Upper lobe of right lung (tissue), 1 donor: ENCODE data around the gene NKD1. TPM values are rescaled to one million over a fixed set of nuclear protein-coding genes. Genes with fewer than 3 reads are reported as not detected.

Source experiments
- ATAC-seq: fragments of 200-7000 bp; cut with Tn5 transposase; one replicate; pipeline ENCODE4 v1.9.1; 2020; ENCODE audit warnings: mild to moderate bottlenecking, moderate library complexity
- DNase-seq: peaks from one replicate; pipeline ENCODE4 v3.0.0-alpha.2; 2020
- H3K27ac ChIP-seq: fragments of 200-600 bp; one replicate; pipeline ENCODE4 v1.8.0; 2022
- H3K27me3 ChIP-seq: fragments of 200-600 bp; one replicate; pipeline ENCODE4 v1.8.0; 2022; ENCODE audit warnings: mild to moderate bottlenecking
- H3K36me3 ChIP-seq: fragments of 200-600 bp; one replicate; pipeline ENCODE4 v1.8.0; 2022
- H3K4me1 ChIP-seq: fragments of 200-600 bp; one replicate; pipeline ENCODE4 v1.8.0; 2022
- H3K4me3 ChIP-seq: fragments of 200-600 bp; one replicate; pipeline ENCODE4 v1.8.0; 2022; ENCODE audit warnings: mild to moderate bottlenecking
- H3K9me3 ChIP-seq: fragments of 200-600 bp; one replicate; pipeline ENCODE4 v1.8.0; 2022
- intact Hi-C: fragments of 100-400 bp; cut with DNase I; formaldehyde crosslinking; loops from one replicate; pipeline ENCODE4 v1.11.0; 2022
- total RNA-seq: library from RNA; stranded (reverse); fragmentation: NEBNext Ultra II Directional; extraction: Animal tissue kit (Norgen Biotek cat#: 25700); gene quantifications from one replicate; pipeline ENCODE4 v1.2.1, GENCODE V29; 2021
- TF ChIP-seq, protein P1 (sequence below): fragments of 200-600 bp; IDR thresholded peaks from one replicate; pipeline ENCODE4 v1.8.0; 2022; ENCODE audit warnings: antibody characterized with exemption
- donor health status: DM: no; HTN: yes; CAD: no; lungs with severe emphysema.

Gene NKD1
- total RNA-seq, 1 donor from 2014 or later, result 47.2 TPM

DNA sequence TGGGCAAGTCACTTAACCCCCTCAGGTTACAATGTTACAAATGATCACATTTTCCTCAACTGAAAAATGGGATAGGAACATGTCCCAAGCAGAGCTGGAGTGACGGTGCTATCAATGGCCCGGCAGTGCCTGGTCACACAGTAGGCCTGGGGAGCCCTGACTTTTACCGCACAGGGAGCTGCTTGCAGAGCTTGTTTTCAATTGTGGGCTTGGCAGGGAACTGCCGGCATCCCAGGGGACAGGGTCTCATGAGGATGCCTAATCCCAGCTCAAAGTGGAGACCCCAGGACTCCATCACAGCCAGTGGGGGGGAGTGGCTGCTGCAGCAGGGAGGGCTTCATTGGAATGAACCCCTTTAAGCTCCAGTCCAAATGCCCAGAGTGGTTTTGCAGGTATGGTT is 121.5 kb downstream of the NKD1 start:
- H3K9me3 ChIP-seq, result peaks cover 7% of the 10 kb centered on the region
- H3K27ac ChIP-seq, result no peak overlapping the region
- intact Hi-C loops, result loop anchor here (10.0 kb wide), 1 partner anchor 295 kb away; no protein-coding TSS in a partner anchor
- TF ChIP-seq, protein P1, sequence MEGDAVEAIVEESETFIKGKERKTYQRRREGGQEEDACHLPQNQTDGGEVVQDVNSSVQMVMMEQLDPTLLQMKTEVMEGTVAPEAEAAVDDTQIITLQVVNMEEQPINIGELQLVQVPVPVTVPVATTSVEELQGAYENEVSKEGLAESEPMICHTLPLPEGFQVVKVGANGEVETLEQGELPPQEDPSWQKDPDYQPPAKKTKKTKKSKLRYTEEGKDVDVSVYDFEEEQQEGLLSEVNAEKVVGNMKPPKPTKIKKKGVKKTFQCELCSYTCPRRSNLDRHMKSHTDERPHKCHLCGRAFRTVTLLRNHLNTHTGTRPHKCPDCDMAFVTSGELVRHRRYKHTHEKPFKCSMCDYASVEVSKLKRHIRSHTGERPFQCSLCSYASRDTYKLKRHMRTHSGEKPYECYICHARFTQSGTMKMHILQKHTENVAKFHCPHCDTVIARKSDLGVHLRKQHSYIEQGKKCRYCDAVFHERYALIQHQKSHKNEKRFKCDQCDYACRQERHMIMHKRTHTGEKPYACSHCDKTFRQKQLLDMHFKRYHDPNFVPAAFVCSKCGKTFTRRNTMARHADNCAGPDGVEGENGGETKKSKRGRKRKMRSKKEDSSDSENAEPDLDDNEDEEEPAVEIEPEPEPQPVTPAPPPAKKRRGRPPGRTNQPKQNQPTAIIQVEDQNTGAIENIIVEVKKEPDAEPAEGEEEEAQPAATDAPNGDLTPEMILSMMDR, result no peak
- ATAC-seq (no peak), DNase-seq (no peak)
- no peaks in the 10 kb centered on the region for H3K36me3 ChIP-seq
- peaks cover 5% of the 10 kb centered on the region for H3K4me1 ChIP-seq
- H3K4me3 ChIP-seq, result no peak overlapping the region
- no peaks in the 10 kb centered on the region for H3K27me3 ChIP-seq

DNA sequence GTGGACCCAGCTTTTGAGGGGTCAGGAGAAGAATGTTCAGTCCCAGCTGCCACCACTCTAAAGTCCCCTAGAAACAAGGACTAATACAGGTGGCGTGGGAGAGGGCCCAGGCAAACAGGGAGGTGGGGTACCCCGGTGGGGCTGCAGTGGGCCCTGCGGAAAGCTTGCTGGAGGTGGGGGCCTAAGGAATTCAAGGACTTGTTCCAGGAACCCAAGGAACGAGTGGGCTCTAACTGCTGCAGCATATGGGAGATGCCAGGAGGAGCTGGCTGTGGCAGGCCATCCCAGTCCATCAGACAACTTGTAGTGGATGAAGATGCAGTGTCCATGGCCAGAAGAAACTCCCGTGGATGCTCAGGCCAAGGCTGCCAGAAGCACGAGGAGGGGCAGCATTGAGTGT is 122.3 kb downstream of the NKD1 start:
- intact Hi-C loops, result no loop called here
- Histone ChIP-seq H3K27ac (no peak overlapping the region), H3K36me3 (no peaks in the 10 kb centered on the region), H3K4me1 (no peaks in the 10 kb centered on the region), H3K4me3 (no peak overlapping the region), H3K27me3 (no peaks in the 10 kb centered on the region), H3K9me3 (peaks cover 7% of the 10 kb centered on the region)
- TF ChIP-seq, protein P1, result no peak
- ATAC-seq, result no peak
- DNase-seq, result no peak

DNA sequence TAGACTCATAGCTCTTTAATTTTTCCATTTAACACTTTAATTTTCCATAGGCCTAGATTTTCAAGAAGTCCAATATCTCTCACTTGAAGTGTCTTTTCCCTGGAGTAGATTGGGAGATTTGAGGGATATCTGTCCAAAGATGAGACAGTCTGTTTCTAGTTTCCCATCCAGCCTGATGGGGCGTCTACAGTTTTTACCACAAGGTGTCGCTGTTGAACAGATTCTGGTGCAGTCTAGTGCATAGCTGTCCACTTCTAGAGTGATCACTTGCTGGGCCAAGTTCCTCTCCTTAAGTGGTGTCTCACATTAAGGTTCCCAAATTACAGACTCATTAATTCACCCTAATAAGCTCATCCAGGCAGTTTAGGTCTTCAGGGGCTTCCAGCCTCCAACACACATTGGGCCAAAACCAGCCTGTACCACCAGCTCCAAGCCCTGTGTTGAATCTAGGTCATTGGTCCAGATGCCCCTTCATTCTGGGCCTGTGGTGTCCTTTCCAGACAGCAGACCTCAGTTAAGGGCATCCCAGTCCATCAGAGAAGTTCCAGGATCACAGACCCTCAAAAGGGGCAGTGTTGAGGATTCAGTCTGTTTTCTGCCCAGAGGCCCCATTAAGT is 123.6 kb downstream of the NKD1 start:
- intact Hi-C loops, result no loop called here
- no peak for DNase-seq

DNA sequence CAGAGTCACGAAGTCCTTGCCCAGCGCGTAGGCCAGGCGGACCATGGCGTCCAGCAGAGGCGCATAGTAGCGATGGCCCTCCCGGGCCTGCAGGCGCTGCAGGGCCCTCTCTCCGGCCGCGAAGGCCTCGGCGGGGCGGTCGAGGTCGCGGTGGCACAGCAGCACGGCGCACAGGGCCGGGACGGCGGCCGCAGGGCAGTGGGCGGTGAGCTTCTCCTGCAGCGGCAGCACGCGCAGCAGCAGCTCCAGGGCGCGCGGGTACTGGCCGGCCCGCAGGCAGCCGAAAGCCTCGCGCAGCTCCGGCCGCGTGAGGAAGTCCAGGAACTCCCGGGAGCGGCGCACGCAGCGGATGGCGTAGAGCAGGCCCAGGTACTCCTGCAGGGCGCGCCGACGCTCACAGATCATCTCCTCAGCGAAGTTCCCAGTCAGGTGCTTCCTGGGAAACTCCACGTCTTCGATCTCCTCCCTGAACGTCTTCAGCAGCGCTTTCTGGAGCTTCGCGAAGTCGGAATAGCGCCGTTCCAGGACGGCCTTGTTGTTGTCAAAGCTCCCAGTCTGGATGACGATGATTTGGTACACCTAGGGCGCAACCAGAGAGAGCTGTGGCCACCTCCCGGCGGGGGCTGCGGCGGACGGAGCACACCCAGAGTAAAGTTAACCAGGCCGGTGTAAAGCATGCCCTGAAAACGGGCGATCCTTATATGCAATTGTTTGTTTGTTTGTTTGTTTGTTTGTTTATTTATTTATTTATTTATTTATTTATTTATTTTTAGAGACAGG is 125.5 kb downstream of the NKD1 start:
- Histone ChIP-seq H3K9me3 (peaks cover 7% of the 10 kb centered on the region), H3K4me1 (peaks cover 6% of the 10 kb centered on the region), H3K27ac (no peak overlapping the region), H3K27me3 (no peaks in the 10 kb centered on the region), H3K36me3 (peaks cover 4% of the 10 kb centered on the region), H3K4me3 (no peak overlapping the region)
- TF ChIP-seq, protein P1, result no peak
- ATAC-seq (no peak), DNase-seq (no peak)
- intact Hi-C loops, result no loop called here

More for the DNA sequence above, 123.6 kb downstream of the NKD1 start:
- ATAC-seq, result peak; percentile 11
- TF ChIP-seq, protein P1, result peak; percentile 52
- Histone ChIP-seq H3K27ac (no peak overlapping the region), H3K4me1 (peaks cover 2% of the 10 kb centered on the region), H3K27me3 (no peaks in the 10 kb centered on the region), H3K36me3 (peaks cover 1% of the 10 kb centered on the region), H3K9me3 (peaks cover 7% of the 10 kb centered on the region), H3K4me3 (no peak overlapping the region)

DNA sequence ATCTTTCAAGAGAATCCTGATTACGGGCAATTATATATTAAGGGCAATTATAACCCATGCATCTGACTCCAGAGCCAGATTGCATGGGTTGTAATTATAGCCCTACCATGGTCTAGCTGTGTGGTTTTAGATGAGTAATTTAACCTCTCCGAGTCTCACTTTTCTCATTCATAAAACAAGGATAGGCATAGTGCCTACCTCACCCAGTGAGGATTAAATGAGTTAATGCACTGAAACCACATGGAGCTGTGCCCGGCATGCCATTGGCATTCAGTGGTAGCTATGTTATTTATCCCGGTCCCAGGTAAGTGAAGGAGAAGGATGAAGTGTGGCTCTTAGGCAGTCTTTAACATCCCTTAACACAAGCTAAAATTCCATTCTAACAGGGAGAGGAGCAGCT is 126.6 kb downstream of the NKD1 start:
- H3K4me3 ChIP-seq, result no peak overlapping the region
- peaks cover 4% of the 10 kb centered on the region for H3K36me3 ChIP-seq
- H3K9me3 ChIP-seq, result peaks cover 7% of the 10 kb centered on the region
- TF ChIP-seq, protein P1, result no peak
- intact Hi-C loops, result no loop called here
- H3K27ac ChIP-seq, result no peak overlapping the region
- ATAC-seq (peak; percentile 23), DNase-seq (no peak)
- H3K4me1 ChIP-seq, result peaks cover 14% of the 10 kb centered on the region
- H3K27me3 ChIP-seq, result no peaks in the 10 kb centered on the region
